Retina (tissue), 1 donor: Measurements from ENCODE around the gene AFF2.
"Not testable (repeated sequence)": the region's sequence is repeated elsewhere in the genome, so short reads cannot be mapped to it uniquely, and the experiment has no call there.

Experiments used
- DNase-seq: peaks from one replicate; pipeline ENCODE4 v3.0.0-alpha.2; 2016

The AFF2 gene

DNA sequence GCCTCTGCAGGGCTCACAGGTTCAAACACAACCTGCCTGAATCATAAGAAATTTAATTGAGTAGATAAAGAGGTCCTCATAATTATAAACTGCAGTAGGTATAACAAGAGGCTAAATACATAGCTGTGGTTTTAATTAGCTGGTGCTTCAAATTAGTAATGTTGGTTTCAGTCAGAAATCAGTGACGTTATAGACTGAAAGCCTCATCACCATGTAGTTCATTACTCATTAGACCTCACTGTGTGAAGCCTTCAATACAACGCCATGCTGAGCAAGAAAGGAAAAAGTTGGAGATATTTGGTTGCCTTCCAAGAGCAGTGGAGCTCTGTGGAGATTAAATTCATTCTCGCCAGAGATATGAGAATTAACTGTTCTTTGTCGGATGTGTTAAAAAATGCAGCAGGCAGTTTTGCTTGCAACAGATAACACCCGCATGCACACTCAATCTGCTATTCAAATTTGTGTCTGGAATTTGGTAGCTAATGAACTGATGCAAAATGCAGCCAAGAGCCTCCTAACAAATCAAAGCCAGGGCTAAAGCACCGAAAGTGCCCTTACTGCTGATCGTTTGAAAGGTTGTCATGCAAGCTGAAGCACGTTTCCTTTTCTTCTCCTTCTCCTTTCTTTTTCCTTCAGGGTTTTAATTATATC lies 148.9 kb downstream of the AFF2 start:
- peak; percentile 9 for DNase-seq

DNA sequence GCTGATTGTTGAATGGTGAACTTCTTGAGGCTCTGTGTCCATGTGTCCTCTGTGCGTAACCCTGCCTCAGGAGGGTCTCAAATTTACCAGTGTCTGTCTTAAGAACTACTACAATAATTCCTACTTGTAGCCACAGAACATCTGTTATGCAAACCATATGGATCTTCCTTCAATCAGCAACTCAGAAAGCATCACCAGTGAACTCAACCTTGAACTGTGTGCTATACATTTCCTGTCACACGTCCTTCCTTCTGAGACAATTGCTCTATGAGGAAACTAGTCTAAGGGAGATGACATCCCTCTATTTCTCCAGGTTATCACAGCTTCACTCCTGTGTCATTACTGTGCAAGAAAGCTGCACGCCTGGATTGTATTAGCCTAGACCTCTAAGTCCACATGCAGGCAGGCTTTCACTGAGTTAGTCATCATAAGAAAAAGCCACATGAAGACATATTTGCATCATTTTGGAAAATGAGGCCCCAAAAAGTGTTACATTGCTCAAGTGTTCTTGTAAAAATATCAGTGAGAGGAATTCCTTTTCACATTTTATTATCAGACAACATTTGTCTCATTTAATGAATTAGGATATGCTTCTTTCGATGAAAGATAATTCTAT lies 157.8 kb downstream of the AFF2 start:
- no peak for DNase-seq

DNA sequence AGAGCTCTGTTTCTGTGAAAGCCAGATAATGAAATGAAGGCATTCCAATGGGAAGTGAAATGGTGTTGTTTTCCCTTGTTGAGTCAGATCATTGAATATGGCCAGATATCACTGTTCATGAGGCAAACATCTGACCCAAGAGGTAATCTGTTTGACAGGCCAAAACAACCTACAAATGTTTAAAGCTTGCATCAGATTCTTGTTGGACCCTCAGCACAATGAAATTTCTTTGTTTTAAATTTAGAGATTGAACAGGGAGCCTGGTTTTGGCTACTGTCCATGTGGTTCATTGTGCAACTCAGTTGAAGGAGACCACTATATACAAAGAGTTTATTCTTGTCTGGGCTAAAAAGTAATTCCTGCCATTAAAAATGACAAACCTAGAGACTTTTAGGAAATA lies 159.1 kb downstream of the AFF2 start:
- DNase-seq: no peak

DNA sequence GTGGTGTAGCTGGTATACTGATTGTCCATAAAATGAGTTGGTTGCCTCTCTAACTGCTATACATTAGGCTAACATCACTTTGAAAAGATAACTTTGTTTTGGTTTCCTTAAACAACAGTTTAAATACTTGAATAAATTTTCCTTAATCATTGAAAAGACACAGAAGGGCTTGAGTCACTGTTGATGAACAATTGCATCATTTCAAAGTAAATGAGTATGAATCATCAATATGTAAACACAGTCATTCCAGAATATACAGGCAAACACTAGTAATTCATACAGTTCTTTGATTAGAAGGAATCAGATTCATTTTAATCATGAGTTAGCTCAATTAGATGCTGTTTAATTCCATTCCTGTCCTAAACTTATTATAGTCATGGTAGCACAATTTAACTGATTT lies 160.6 kb downstream of the AFF2 start:
- DNase-seq: no peak

DNA sequence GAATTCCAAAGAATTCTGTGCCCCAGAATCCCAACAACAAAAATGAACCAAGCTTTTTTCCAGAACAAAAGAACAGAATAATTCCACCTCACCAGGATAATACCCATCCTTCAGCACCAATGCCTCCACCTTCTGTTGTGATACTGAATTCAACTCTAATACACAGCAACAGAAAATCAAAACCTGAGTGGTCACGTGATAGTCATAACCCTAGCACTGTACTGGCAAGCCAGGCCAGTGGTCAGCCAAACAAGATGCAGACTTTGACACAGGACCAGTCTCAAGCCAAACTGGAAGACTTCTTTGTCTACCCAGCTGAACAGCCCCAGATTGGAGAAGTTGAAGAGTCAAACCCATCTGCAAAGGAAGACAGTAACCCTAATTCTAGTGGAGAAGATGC lies 161.6 kb downstream of the AFF2 start:
- DNase-seq: no peak

DNA sequence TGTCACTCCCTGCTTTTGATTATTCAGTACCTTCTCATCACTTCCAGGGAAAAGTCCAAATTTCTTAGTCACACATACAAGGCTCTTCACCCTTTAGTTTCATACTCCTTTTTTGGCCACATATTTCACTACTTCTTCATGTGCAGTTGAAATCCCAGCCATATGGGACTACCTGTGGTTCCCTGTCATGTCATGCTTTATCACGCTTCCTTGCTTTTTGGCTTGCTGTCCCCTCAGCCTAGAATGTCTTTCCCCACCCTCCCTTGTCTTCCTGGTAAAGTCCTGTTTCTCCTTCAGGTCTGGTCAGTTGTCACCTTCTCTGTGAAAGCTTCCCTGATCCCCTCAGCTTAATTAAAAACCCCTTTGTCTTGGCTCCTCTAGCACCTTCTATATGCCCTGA lies 163.8 kb downstream of the AFF2 start:
- no peak for DNase-seq

DNA sequence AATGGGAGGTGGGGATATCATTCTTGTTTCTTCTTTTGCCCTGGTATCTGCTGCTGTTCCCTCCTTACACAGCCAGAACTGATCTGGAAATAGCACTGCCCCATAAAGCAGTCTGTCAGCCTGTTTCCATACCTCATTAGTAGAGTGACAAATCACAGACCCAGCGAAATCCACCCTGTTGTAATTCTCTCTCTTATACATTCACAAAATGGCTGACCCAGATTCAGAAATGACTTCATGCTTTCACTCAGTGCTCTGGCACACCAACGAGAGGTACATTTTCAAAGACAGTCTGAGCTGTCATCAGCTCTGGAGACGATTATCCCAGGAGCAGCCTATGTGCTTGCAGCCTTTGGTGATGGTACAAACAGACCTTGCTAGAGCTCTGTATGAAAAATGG lies 164.6 kb downstream of the AFF2 start:
- DNase-seq: no peak

DNA sequence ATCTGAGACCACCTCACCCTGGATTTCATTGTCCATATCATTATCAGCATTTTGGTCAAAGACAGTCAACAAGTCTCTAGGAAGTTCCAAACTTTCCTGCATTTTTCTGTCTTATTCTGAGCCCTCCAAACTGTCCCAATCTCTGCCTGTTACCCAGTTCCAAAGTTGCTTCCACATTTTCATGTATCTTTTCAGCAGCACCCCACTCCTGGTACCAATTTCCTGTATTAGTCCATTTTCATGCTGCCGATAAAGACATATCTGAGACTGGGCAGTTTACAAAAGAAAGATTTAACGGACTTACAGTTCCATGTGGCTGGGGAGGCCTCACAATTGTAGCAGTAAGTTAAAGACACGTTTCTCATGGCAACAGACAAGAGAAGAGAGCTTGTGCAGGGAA lies 168.8 kb downstream of the AFF2 start:
- DNase-seq: not testable (repeated sequence)

DNA sequence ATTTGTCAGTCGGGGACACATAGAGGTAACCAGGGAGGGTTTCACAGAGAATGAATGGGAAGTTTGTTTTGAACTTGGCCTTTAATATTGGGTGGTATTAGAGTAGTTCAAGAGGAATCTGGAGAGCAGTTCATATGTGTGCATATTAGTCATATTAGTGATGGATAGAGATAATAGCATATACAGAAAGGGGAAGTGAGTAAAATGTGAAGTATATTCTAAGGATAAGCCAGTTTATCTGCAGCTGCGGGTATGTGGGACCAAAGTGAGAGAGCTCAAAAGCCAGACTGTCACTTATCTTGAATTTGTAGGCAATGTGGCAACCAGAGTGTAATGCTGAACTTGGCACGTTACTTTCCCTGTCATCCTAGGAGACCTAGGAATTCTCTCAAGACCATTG lies 169.9 kb downstream of the AFF2 start:
- no peak for DNase-seq

DNA sequence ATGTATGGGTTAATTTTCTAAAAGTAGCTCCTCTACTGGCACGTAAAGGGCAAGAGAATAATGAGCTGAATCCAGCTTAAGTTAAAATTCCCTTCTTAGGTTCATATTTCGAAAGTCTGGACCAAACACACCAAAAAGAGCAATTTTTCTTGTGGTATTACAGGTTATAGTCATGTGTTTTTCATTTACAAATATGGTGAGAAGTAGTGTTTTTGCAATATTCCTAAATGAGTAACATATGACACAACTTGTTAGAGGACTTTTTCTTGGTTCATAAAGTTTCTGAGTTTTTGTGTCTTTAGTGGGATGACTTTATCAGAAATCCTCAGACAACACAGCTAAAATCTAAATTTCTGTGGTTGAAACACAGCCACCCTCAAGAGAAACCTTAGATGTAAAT lies 172.1 kb downstream of the AFF2 start:
- DNase-seq: no peak

DNA sequence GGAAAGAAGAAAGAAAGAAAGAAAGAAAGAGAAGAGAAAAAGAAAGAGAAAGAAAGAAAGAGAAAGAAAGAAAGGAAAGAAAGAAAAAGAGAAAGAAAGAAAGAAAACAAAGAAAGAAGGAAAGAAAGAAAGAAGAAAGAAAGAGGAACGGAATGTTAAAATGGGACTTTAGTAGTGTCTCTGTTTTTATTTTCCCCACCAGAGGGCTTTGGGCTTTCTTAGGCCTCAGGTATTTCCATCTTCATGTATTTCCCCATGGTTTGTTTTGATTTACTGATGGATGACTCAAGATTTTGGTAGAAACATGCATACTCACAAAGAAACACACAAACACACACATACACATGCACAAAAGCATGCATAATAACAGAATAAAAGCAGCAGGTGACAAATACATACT lies 181.2 kb downstream of the AFF2 start:
- no peak for DNase-seq

DNA sequence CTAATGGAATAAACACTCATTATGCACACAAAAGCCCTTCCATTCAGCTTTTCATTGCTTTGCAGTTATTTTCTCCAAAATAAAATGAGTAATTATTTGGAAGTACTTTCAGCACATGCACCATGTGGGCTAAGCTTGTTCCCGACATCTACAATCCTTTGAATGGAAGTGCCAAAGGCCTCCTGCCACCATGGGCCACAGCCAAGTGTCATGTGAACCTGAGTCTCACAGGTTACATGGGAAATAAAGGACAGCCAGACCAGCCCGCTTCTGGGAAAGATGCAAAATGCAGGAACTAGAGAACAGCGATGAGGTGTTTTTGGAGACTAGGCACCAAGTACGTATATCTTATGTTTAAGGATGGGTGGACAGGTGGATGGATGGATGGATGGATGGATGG lies 181.8 kb downstream of the AFF2 start:
- DNase-seq: no peak

DNA sequence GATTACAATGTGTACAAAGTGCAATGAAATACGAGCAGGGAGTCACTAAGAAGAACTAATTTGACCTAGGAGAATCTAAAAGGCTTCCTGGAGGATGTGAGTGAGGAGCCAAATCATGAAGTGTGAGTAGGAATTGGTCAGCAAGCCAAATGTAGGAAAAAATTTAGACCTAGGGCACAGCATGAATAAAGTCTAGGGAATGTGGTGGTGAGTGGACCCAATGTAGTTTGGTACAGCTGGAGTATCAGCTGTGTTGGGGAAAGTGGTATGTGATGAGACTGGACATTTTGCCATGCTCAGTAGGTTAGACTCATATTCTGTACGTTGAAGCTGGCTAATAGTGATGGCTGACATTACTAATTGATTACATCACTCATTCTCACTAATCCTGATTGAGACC lies 191.0 kb downstream of the AFF2 start:
- no peak for DNase-seq

DNA sequence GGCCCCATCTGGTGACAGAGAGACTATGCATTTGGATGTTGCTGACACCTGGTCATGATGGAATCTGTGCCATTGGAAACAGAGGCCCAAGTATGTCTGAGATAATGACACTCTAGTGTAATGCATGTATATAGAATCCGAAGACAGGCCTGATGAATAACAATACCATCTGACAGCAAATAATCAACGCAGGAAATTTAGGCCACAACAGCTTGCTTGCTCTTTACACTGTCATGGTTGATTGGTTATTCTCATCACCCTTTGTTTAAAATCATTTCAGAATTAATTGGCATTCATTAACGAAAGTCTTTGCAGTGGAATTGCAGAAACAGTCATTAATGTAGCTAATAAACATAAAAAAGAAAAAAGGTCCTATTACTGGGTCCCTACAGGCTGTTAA lies 194.8 kb downstream of the AFF2 start:
- DNase-seq: peak; percentile 31

DNA sequence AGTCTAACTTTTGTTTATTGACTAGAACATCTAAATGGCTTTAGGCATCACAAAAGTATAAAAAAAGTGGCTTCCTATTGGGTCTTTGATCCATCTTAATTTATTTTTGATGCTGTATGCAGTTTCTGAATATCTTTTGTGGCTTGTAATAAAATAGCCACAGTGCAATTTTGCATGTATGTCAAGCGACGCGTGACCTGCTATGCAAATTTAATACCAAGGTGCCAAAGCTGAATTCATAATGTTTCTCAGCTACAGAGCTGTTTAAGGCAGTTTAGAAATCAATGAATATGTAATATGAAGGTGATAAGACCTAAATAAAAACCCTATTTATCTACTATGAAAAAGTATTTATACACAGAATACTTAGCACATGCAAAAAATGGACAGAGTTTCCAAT lies 197.8 kb downstream of the AFF2 start:
- DNase-seq: no peak

DNA sequence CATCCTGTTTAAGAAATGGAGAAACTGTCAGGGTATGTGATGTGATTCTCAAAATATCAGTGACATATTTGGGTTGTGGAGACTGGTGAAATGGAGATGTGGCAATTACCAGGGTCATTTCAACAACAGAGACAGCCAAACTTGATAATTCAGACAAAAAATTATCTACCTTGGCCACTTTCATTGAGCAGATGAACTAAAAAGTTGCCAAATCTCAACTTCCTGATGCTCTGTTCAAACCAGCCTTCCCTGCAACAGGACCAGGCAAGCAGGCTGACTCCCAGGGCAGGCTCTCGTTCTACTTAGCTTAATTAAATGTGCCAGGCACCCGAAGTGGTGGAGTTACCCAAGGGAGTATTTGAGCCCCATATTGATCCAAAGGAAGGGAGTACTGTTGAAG lies 199.6 kb downstream of the AFF2 start:
- no peak for DNase-seq

DNA sequence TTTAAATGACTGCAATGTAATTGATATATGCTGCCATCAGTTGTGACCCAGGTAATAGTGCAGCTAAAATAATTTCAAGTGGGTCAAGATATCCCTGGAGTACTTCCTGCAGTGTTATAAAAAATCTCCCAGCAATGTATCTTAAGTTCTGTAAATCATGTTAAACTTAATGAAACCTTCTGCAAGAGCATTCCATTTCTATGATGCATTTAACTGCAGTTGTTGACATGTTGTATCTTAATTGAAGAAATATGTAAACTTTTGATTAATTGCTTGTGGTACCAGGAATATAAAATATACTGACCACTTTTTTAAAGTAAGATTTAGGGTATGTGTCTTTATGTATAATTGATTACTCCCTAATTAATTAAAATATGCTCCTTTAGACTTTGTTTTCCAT lies 213.6 kb downstream of the AFF2 start:
- no peak for DNase-seq

DNA sequence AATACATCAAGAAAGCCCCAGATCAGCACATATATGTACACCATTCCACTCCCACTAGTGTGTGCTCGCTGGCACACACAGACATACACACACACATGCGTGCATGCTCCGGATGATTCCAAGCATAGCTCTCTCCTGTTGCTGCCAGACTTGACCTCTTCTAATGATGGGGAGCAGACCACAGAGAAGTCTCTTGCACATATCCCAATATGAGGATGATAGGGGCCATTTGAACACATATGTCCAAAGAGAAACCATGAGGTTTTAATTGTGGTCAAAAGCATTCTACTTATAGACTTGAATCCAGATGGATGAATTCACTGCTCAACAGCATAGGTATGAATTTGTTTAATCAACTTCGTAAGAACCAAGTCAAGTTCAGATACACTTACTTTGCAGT lies 214.9 kb downstream of the AFF2 start:
- no peak for DNase-seq

DNA sequence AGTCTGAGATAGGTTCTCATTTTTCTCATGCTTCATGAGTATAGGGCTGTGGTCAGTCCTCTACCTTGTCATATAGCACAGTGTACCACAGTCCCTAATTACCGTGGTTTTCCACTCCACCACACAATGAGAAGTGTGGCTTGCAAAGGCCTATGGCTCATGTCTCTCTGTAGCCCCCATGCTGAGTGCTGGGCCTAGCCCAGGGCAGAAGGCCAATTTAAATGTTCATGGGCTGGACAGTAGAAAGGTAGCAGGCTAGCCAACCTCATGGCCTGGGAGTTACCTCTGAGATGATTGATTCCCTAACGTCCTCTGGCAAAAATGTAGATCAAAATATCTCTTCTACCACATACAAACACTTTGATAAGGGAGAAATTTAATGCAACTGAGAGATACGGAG lies 222.5 kb downstream of the AFF2 start:
- DNase-seq: no peak

DNA sequence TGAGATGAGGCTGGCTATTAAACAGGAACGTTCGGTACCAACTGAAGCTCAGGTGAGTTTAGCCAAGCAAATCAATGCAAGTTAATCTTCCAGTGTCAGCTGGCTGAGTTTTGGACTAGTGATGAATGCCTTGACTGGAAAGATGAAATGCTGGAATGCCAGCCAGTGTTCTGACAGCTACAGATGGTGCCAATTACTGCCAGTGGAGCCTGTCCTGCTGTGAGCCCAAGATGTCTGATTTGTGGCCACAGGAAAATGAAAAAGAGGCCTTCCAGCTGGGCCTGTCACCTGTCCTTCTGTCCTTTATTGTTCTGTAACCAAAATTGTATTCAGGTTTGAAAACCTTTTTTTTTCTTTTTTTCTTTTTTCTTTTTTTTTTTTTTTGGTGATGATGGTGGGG lies 223.1 kb downstream of the AFF2 start:
- peak; percentile 3 for DNase-seq

DNA sequence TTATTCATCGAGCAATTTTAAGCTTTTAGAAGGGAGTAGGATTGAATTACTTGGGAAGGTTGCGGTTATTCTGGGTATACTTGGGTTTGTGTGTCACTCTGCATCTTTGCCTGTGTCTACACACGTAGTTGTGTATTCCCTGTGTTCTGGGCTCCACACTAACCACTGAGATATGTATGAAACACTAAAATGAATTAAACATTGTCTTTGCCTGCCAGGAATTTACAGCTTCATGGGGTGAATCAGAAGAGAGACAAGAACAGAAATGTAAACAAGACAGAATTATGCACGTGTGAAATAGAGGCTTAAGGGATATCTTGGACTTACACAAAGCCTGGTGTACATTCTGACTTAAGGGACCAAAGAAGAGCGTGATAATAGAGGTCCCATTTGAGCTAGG lies 228.5 kb downstream of the AFF2 start:
- DNase-seq: no peak

DNA sequence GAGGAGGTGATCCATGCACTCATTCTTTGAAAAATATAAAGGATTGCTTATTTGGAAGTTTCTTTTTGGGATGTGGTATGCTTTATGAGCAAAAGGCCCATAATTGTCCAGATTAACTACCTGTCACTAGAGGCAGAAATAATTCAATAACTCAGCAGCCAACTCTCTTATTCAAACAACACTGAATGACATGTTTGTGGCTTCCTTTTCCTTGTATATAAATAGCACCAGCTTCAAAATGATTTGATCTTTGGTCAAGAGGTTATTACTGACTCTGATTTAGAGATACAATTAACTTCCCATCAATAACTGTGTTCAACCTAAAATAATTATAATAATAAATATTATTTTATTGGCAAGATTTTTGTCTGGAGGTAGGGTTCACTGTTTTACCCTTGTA lies 232.3 kb downstream of the AFF2 start:
- no peak for DNase-seq

DNA sequence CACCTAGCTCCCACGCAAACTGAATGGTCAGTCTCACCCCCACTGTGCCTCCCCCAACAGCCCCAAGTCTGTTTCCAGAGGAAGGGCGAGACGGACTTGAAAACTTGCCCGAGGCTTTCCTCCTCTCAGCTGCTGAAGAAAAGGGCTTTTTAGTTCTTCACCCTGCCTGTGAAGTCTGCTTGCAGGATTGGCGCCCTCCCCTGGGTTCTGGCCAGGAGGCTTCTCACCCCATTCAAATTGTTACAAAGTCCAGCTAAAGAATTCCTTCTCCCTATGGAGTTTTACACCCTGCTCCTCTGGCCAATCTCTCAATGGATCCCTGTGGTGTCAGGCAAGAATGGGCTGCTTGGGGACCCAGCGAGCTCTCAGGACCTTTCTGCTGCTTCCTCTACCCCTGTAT lies 241.0 kb downstream of the AFF2 start:
- no peak for DNase-seq

DNA sequence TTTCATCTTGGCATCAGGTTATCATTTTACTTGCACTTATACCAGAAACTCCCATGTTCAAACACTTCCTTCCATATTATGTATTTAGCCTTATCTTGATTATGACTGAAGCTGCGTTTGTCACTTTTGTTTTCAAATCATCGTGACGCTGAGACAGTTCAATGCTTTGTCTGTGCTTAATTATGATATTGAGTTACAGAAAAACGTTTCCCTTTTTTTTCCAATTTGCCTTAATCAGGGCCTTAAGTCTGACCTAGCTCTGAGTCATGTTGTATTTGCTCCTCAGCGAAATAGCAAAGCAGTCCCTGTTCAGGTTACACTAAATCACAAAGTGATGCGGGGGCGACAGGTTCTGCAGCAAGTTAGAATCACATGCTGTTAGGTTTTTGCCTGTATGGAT lies 254.7 kb downstream of the AFF2 start:
- DNase-seq: no peak

DNA sequence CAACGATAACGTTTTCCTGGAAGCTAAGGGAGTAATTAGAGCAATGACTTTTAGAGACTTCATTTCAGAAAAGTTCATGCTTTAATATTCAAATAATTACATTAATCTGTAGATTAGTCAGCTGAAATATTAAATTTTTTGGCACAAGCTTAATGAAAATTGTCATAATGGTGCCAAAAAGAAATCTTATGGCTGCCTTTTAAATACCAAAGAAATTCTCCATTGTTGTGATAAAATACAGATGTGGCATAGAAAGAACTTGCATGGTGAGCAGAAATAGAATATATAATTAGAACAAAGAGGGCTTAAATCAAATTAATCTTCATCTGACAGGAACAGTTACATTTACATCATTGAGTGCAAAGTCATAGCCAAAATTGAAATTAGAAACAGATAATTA lies 263.5 kb downstream of the AFF2 start:
- no peak for DNase-seq
